Natural killer cell (primary cell): ENCODE data around the gene PDE8B. TPM values are rescaled to one million over a fixed set of nuclear protein-coding genes. Genes with fewer than 3 reads are reported as not detected.

Source experiments
- ATAC-seq, 3 donors: fragments of 150-1000 bp in 2 of 3; fragments of 200-7000 bp in 1 of 3; cut with Tn5 transposase; 1 replicate in 1 of 3; 2 replicates in 2 of 3; pipeline ENCODE4 v1.10.0; 2021; ENCODE audit warnings: mild to moderate bottlenecking in 2 of 3, moderate library complexity in 2 of 3
- DNase-seq, 2 donors: peaks; one replicate each; pipeline versions ENCODE4 v3.0.0 to v3.0.0-alpha.2; 2013 to 2021; ENCODE audit warnings: mixed read lengths in 1 of 2
- H3K27ac ChIP-seq: one replicate; pipeline ENCODE4 v1.5.1; 2013; ENCODE audit warnings: mild to moderate bottlenecking, low read length
- H3K27me3 ChIP-seq: one replicate; pipeline ENCODE4 v1.6.1; 2013; ENCODE audit warnings: low read length; ENCODE audit not compliant: control insufficient read depth, insufficient read depth
- H3K36me3 ChIP-seq: one replicate; pipeline ENCODE4 v1.6.1; 2013; ENCODE audit warnings: low read length; ENCODE audit not compliant: control insufficient read depth, insufficient read depth
- H3K4me1 ChIP-seq: one replicate; pipeline ENCODE4 v1.6.1; 2013; ENCODE audit warnings: low read length; ENCODE audit not compliant: control insufficient read depth, insufficient read depth
- H3K4me3 ChIP-seq: one replicate; pipeline ENCODE4 v1.5.1; 2013; ENCODE audit warnings: low read length
- H3K9me3 ChIP-seq: one replicate; pipeline ENCODE4 v1.6.1; 2013; ENCODE audit warnings: low read length; ENCODE audit not compliant: control insufficient read depth, insufficient read depth
- H3K27ac Mint-ChIP-seq, 2 donors: one replicate each; pipeline ENCODE4 v1.8.0; 2022; ENCODE audit warnings: mild to moderate bottlenecking in 2 of 2, mixed read lengths in 2 of 2, moderate library complexity in 1 of 2
- H3K27me3 Mint-ChIP-seq, 2 donors: one replicate each; pipeline ENCODE4 v1.8.0; 2022; ENCODE audit warnings: low read depth in 2 of 2, mixed read lengths in 2 of 2
- H3K36me3 Mint-ChIP-seq: one replicate; pipeline ENCODE4 v1.8.0; 2022; ENCODE audit warnings: mixed read lengths
- H3K4me1 Mint-ChIP-seq, 2 donors: one replicate each; pipeline ENCODE4 v1.8.0; 2022; ENCODE audit warnings: mixed read lengths in 2 of 2
- H3K4me3 Mint-ChIP-seq: one replicate; pipeline ENCODE4 v1.8.0; 2022; ENCODE audit warnings: mild to moderate bottlenecking, moderate library complexity, mixed read lengths
- H3K9me3 Mint-ChIP-seq, 2 donors: one replicate each; pipeline ENCODE4 v1.8.0; 2022; ENCODE audit warnings: mixed read lengths in 2 of 2
- CTCF ChIP-seq: fragments of 200-600 bp; IDR thresholded peaks from one replicate; pipeline ENCODE4 v1.8.0; 2022; ENCODE audit warnings: antibody characterized with exemption
- WGBS: methylation state at CpG from one replicate; pipeline ENCODE4 v1.1.7; 2013; ENCODE audit warnings: missing lambda C conversion rate; ENCODE audit not compliant: insufficient coverage; 5-methylcytosine and 5-hydroxymethylcytosine counted together
- intact Hi-C: fragments of 100-400 bp; cut with micrococcal nuclease; formaldehyde crosslinking; loops from one replicate; pipeline ENCODE4 v1.14.2; 2022
- total RNA-seq, 4 donors: library from RNA; stranded (reverse); fragments of 120-200 nt in 1 of 4; gene quantifications; one replicate each; pipeline versions ENCODE4 v1.2.3 to v1.2.4, GENCODE V29; 2013 to 2022

PDE8B gene
- total RNA-seq, 3 donors from 2014 or later (not counting 1 experiment from before 2014, with no cell fraction given) = 0.23 to 0.82 TPM; not detected in 1

- Mint-ChIP-seq H3K4me1 (no peaks in the 10 kb centered on the region), H3K4me3 (no peak overlapping the region), H3K27me3 (peaks cover 11 to 36% of the 10 kb centered on the region in 2 donors), H3K27ac (no peak overlapping the region), H3K9me3 (no peaks in the 10 kb centered on the region), H3K36me3 (no peaks in the 10 kb centered on the region)
- no peaks in the 10 kb centered on the region for H3K36me3 ChIP-seq
- TF ChIP-seq CTCF = no peak
- no peak overlapping the region for H3K27ac ChIP-seq
- DNase-seq = no peak
- H3K4me3 ChIP-seq = no peak overlapping the region
- no peaks in the 10 kb centered on the region for H3K4me1 ChIP-seq
- 92% methylated on average over 11 of the region's 11 CpGs for WGBS
- ATAC-seq = no peak
- intact Hi-C loops = no loop called here
- H3K9me3 ChIP-seq = no peaks in the 10 kb centered on the region
- no peaks in the 10 kb centered on the region for H3K27me3 ChIP-seq
Measured at GRCh38 chr5:77282337-77283027, 72.0 kb downstream of the PDE8B start.

- no peak for DNase-seq
- Histone ChIP-seq H3K27ac (no peak overlapping the region), H3K36me3 (no peaks in the 10 kb centered on the region), H3K4me1 (no peaks in the 10 kb centered on the region), H3K27me3 (no peaks in the 10 kb centered on the region), H3K4me3 (no peak overlapping the region), H3K9me3 (no peaks in the 10 kb centered on the region)
- H3K27me3 Mint-ChIP-seq = peaks cover 12 to 48% of the 10 kb centered on the region in 2 donors
- H3K27ac Mint-ChIP-seq = no peak overlapping the region
- ATAC-seq = no peak
- no peaks in the 10 kb centered on the region for H3K4me1 Mint-ChIP-seq
- no peak for TF ChIP-seq CTCF
- WGBS = 74% methylated on average over 4 of the region's 4 CpGs
- H3K4me3 Mint-ChIP-seq = no peak overlapping the region
- intact Hi-C loops = no loop called here
- no peaks in the 10 kb centered on the region for H3K9me3 Mint-ChIP-seq
- H3K36me3 Mint-ChIP-seq = no peaks in the 10 kb centered on the region
Measured at GRCh38 chr5:77285251-77285841, 74.9 kb downstream of the PDE8B start.

DNA sequence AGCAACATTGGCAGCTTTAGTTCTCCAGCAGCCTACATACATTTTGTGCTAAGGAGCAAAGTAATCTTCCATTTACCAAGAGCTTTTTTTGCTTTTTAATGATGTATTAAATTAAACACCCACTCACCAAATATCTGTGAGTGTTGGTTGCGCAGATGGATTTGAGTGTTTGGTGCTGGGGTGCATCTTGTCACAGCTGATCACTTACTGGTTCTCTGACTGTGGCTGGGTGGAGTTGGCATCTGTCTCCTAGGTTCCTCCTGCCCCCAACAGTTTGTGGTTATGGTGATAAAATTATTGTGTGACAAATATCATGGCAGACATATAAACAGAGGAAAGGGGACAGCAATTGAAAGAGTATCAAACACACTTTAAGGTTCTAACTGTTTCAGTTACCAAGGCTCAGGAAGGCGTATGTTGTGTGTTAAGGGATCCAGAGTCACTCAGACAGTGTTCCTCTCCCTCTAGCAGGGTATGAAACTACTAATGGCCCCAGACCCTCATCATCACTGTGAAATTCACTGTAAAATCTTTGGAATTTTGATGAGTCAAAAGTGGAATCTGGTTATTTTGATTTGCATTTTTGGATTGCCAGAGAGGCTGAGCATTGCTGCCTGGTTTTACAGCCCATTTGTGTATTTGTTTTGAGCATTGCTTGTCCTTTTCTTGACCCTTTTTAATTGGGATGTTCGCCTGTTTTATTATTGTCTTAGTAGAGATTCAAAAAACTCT is 81.7 kb downstream of the PDE8B start:
- Mint-ChIP-seq H3K27ac (no peak overlapping the region), H3K36me3 (no peaks in the 10 kb centered on the region), H3K9me3 (no peaks in the 10 kb centered on the region), H3K27me3 (peaks cover 7 to 22% of the 10 kb centered on the region in 2 donors), H3K4me3 (no peak overlapping the region), H3K4me1 (no peaks in the 10 kb centered on the region)
- no peaks in the 10 kb centered on the region for H3K36me3 ChIP-seq
- no peaks in the 10 kb centered on the region for H3K9me3 ChIP-seq
- no peaks in the 10 kb centered on the region for H3K4me1 ChIP-seq
- no peak overlapping the region for H3K4me3 ChIP-seq
- H3K27ac ChIP-seq = no peak overlapping the region
- ATAC-seq (no peak), DNase-seq (no peak)
- no peaks in the 10 kb centered on the region for H3K27me3 ChIP-seq
- WGBS = 73% methylated on average over 2 of the region's 3 CpGs
- no peak for TF ChIP-seq CTCF
- intact Hi-C loops = no loop called here
